Motor neuron (in vitro differentiated cells): Measurements from ENCODE around the gene TFG. TPM values are rescaled to one million over a fixed set of nuclear protein-coding genes. Genes with fewer than 3 reads are reported as not detected.
"Not testable (repeated sequence)": the region's sequence is repeated elsewhere in the genome, so short reads cannot be mapped to it uniquely, and the experiment has no call there.

Experiments
- ATAC-seq, 8 experiments: fragments of 200-7000 bp; cut with Tn5 transposase; replicated peaks in 6 of 8; 2 replicates each; pipeline ENCODE4 v1.8.0; 2021; ENCODE audit warnings: mild to moderate bottlenecking in 8 of 8, moderate library complexity in 8 of 8
- H3K27ac ChIP-seq, 2 donors: fragments of 250-450 bp; sonication (Bioruptor Pico); 2 replicates each; pipeline ENCODE4 v1.9.0; 2021; ENCODE audit warnings: antibody characterized with exemption in 2 of 2, mild to moderate bottlenecking in 2 of 2, moderate library complexity in 1 of 2
- H3K4me1 ChIP-seq, 2 donors: fragments of 250-450 bp; sonication (Bioruptor Pico); replicated peaks in 1 of 2; 2 replicates each; pipeline ENCODE4 v1.6.1; 2021; ENCODE audit warnings: antibody characterized with exemption in 2 of 2, mild to moderate bottlenecking in 2 of 2, moderate library complexity in 1 of 2
- H3K4me3 ChIP-seq, 5 donors: fragments of 250-450 bp; sonication (Bioruptor Pico); 2 replicates each; pipeline ENCODE4 v1.9.0; 2021; ENCODE audit warnings: antibody characterized with exemption in 5 of 5, mild to moderate bottlenecking in 5 of 5, moderate library complexity in 4 of 5
- WGBS, 10 experiments: fragments of 450-650 bp; shearing (Covaris generic); methylation state at CpG; one replicate each; pipeline ENCODE4 v1.0.0; 2022; 5-methylcytosine and 5-hydroxymethylcytosine counted together
- in situ Hi-C, 9 experiments: fragments of 400-800 bp; cut with MboI; loops; one replicate each; pipeline ENCODE4 v1.15.0; 2021; ENCODE audit warnings: low sequenced_read_pairs in 9 of 9, low pct_unique_long_range_greater_than_20kb in 2 of 9; ENCODE audit not compliant: unreplicated experiment in 9 of 9
- total RNA-seq, 8 experiments: library from RNA; unstranded; fragments of 300-600 nt; gene quantifications; 2 replicates each; pipeline versions ENCODE4 v1.2.3 to v1.2.4, GENCODE V29; 2022

Gene TFG
- total RNA-seq: 100 to 1,000 TPM in 4 of 8 experiments, 10 to 100 TPM in 4; 61.0 to 134 (median 99.2) TPM

GRCh38 chr3:100708989-100709841 lies at the start of gene TFG:
TSS of gene TFG (plus strand) at chr3:100709494. CDS start at chr3:100713686, 4,192 bp downstream.
- in situ Hi-C loops: no loop called here
- peak within 1 kb of the TSS; percentile 96 to 97 for H3K27ac ChIP-seq
- ATAC-seq: peak; percentile 86 to 94 (median 93)
- WGBS, 10 experiments: 0 to 5% (median 0%) methylated on average over 1 to 22 of the region's 76 CpGs; no CpG with 5 or more reads in 1 of the 10 experiments
- H3K4me1 ChIP-seq: peaks cover 11 to 13% of the 10 kb centered on the region in 2 donors
- peak within 1 kb of the TSS; percentile 53 to 64 (median 62) for H3K4me3 ChIP-seq

- ATAC-seq, H3K4me1 ChIP-seq, H3K4me3 ChIP-seq, in situ Hi-C loops, H3K27ac ChIP-seq: not testable (repeated sequence)
These were observed 48.0 kb upstream of the TFG start for GRCh38 chr3:100661294-100661693.

- WGBS, 10 experiments: 0 to 100% (median 83%) methylated on average over 1 to 2 of the region's 2 CpGs; no CpG with 5 or more reads in 1 of the 10 experiments
- peak in 3 of 8 experiments; percentile 31 to 62 (median 58) for ATAC-seq
- in situ Hi-C loops: no loop called here
- no peak overlapping the region for H3K4me3 ChIP-seq
- H3K4me1 ChIP-seq: no peaks in the 10 kb centered on the region
- H3K27ac ChIP-seq: no peak overlapping the region
These were observed 47.0 kb upstream of the TFG start for GRCh38 chr3:100662113-100662823.

DNA sequence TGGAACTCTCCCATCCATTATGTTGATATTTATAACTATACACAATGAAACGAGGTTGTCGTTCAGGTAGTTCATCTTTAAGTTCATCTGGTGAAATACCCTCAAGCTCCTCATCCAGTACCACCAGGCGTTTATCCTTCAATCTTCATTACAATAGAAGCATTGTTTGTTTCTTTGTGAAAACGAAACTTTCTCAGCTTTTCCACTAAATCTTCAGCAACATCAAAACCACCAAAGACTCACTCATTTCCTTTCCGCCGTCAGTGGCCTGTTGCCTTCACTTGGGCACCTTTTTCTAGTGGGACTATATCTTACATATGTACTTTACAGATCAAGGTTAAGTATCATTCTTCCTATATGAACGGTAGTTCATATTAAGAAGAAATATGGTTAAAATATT lies 44.1 kb upstream of the TFG start:
- WGBS, 10 experiments: 46 to 100% (median 68%) methylated on average over 1 to 7 of the region's 7 CpGs
- no peak for ATAC-seq
- in situ Hi-C loops: no loop called here
- H3K4me3 ChIP-seq: no peak overlapping the region
- H3K4me1 ChIP-seq: no peaks in the 10 kb centered on the region
- H3K27ac ChIP-seq: no peak overlapping the region

DNA sequence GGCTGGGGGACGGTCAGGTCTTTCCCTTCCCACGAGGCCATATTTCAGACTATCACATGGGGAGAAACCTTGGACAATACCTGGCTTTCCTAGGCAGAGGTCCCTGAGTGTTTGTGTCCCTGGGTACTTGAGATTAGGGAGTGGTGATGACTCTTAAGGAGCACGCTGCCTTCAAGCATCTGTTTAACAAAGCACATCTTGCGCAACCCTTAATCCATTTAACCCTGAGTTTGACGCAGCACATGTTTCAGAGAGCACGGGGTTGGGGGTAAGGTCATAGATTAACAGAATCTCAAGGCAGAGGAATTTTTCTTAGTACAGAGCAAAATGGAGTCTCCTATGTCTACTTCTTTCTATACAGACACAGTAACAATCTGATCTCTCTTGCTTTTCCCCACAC lies 42.6 kb upstream of the TFG start:
- H3K4me1 ChIP-seq, ATAC-seq, in situ Hi-C loops, H3K27ac ChIP-seq, H3K4me3 ChIP-seq: not testable (repeated sequence)
- WGBS, 10 experiments: 0 to 100% (median 53%) methylated on average over 1 to 2 of the region's 6 CpGs; no CpG with 5 or more reads in 6 of the 10 experiments

GRCh38 chr3:100667316-100667715 lies 42.0 kb upstream of the TFG start:
- H3K4me1 ChIP-seq, H3K27ac ChIP-seq, in situ Hi-C loops, ATAC-seq, H3K4me3 ChIP-seq: not testable (repeated sequence)
- 11 to 100% (median 95%) methylated on average over 1 of the region's 1 CpG; no CpG with 5 or more reads in 6 of the 10 experiments for WGBS, 10 experiments

GRCh38 chr3:100670995-100671394 lies 38.3 kb upstream of the TFG start:
- H3K27ac ChIP-seq, H3K4me1 ChIP-seq, H3K4me3 ChIP-seq, in situ Hi-C loops, ATAC-seq: not testable (repeated sequence)
- whole genome bisulfite sequencing, 10 experiments: 68 to 100% (median 100%) methylated on average over 1 to 2 of the region's 2 CpGs; no CpG with 5 or more reads in 5 of the 10 experiments

DNA sequence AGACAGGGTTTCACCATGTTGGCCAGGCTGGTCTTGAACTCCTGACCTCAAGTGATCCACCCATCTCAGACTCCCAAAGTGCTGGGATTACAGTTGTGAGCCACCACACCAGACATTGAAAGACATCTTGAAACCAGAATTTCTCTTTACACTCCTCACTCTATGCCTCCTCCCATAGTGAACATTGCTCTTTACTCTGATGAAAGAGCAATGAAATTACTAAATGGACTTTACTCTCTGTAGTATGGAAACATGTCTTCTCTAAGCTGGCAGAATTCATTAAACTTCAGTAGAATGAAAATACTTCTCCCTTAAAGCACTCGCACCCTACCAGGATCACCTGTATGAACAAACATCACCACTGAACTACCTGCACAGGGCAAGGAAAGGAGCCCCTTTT lies 27.8 kb upstream of the TFG start:
- in situ Hi-C loops: no loop called here
- Histone ChIP-seq H3K4me3 (no peak overlapping the region), H3K4me1 (no peaks in the 10 kb centered on the region), H3K27ac (no peak overlapping the region)
- 33 to 100% (median 100%) methylated on average over 1 of the region's 1 CpG; no CpG with 5 or more reads in 5 of the 10 experiments for WGBS, 10 experiments
- ATAC-seq: no peak

GRCh38 chr3:100682056-100682853 lies 27.0 kb upstream of the TFG start:
- Histone ChIP-seq H3K4me3 (no peak overlapping the region), H3K27ac (no peak overlapping the region), H3K4me1 (no peaks in the 10 kb centered on the region)
- peak in 1 of 8 experiments; percentile 56 for ATAC-seq
- WGBS, 10 experiments: 47 to 100% (median 79%) methylated on average over 1 to 3 of the region's 41 CpGs; no CpG with 5 or more reads in 7 of the 10 experiments
- in situ Hi-C loops: no loop called here

DNA sequence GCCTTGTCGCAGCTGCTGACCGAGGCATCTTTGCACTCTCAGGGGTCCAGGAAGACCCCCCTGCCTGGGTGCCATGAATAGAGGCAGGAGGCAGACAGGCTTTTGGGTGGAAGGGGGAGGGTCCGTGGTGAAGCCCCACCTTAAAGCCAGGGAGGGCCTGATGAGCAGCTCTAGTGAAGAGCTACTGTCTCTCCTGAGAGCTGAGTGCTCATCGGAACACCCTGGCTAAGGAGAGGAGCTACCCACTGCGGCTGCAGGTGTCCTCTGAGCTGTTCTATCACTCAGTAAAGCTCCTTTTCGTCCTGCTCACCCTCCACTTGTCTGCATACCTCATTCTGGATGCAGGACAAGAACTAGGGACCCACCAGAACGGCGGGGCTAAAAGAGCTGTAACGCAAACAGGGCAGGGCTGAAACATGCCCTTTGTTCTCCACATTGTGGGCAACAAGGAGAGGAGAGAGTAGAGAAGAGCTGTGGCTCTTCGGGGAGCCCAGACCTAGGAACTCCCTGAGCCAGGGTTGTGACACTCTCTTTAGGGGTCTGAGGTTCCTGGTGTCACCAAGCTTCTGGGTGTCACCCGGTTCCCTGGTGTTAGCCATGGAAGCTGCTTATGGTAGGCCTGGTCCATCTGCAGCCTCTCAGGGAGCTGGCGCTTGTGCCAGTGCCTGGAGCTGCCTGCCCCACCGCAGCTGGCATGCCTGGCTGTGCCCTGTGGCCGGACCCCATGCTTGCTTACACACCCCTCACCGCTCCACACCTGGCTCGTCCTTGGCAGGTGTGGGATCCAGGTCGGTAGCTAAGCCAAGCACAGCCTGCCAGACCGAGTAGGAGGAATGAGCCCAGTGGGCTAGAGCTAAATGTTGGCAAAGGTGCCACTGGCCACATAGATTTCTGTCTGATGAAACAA lies 26.2 kb upstream of the TFG start:
- WGBS, 10 experiments: 50 to 93% (median 72%) methylated on average over 2 to 7 of the region's 18 CpGs; no CpG with 5 or more reads in 4 of the 10 experiments
- no peak overlapping the region for H3K27ac ChIP-seq
- in situ Hi-C loops: no loop called here
- ATAC-seq: peak in 1 of 8 experiments; percentile 49
- no peaks in the 10 kb centered on the region for H3K4me1 ChIP-seq
- no peak overlapping the region for H3K4me3 ChIP-seq

- ATAC-seq: no peak
- Histone ChIP-seq H3K27ac (no peak overlapping the region), H3K4me1 (no peaks in the 10 kb centered on the region), H3K4me3 (no peak overlapping the region)
- in situ Hi-C loops: no loop called here
These were observed 16.1 kb upstream of the TFG start for GRCh38 chr3:100693225-100693624.

GRCh38 chr3:100695696-100696095 lies 13.6 kb upstream of the TFG start:
- in situ Hi-C loops: no loop called here
- no peaks in the 10 kb centered on the region for H3K4me1 ChIP-seq
- WGBS, 10 experiments: 12 to 95% (median 68%) methylated on average over 1 to 2 of the region's 2 CpGs; no CpG with 5 or more reads in 2 of the 10 experiments
- no peak for ATAC-seq
- no peak overlapping the region for H3K4me3 ChIP-seq
- H3K27ac ChIP-seq: no peak overlapping the region
